Loucy (cell line): ENCODE measurements around the gene CEP76.

Experiments
- H2AFZ ChIP-seq: fragments of 200-600 bp; sonication (generic); 2 replicates; pipeline ENCODE4 v1.6.0; 2016; ENCODE audit warnings: antibody characterized with exemption, mild to moderate bottlenecking, low read length, moderate library complexity
- H3F3A ChIP-seq: fragments of 200-600 bp; 2 replicates; pipeline ENCODE4 v1.6.0; 2016; ENCODE audit warnings: antibody characterized with exemption, low read depth, mild to moderate bottlenecking
- H3K27me3 ChIP-seq: fragments of 200-600 bp; sonication (generic); 2 replicates; pipeline ENCODE4 v1.6.1; 2014; ENCODE audit warnings: low read length, mild to moderate bottlenecking; ENCODE audit not compliant: insufficient read depth, poor library complexity, severe bottlenecking
- H3K36me3 ChIP-seq: fragments of 200-600 bp; sonication (generic); 2 replicates; pipeline ENCODE4 v1.6.1; 2016; ENCODE audit warnings: low read length; ENCODE audit not compliant: insufficient read depth
- H3K4me1 ChIP-seq: fragments of 200-600 bp; sonication (generic); 2 replicates; pipeline ENCODE4 v1.5.1; 2014; ENCODE audit warnings: low read length, mild to moderate bottlenecking; ENCODE audit not compliant: insufficient read depth, poor library complexity, severe bottlenecking
- H3K4me2 ChIP-seq: fragments of 200-600 bp; sonication (generic); 2 replicates; pipeline ENCODE4 v1.6.0; 2014; ENCODE audit warnings: antibody characterized with exemption, low read length, low read depth, mild to moderate bottlenecking; ENCODE audit not compliant: poor library complexity, severe bottlenecking
- H3K4me3 ChIP-seq: fragments of 200-600 bp; sonication (generic); 2 replicates; pipeline ENCODE4 v1.5.1; 2014; ENCODE audit warnings: low read length, mild to moderate bottlenecking, mixed read lengths; ENCODE audit not compliant: poor library complexity, severe bottlenecking
- H3K79me2 ChIP-seq: fragments of 200-600 bp; sonication (generic); 2 replicates; pipeline ENCODE4 v1.6.1; 2014; ENCODE audit warnings: low read length; ENCODE audit not compliant: insufficient read depth
- H3K9ac ChIP-seq: fragments of 200-600 bp; sonication (generic); 2 replicates; pipeline ENCODE4 v1.6.0; 2014; ENCODE audit warnings: mild to moderate bottlenecking, low read depth, low read length, moderate library complexity; ENCODE audit not compliant: poor library complexity, severe bottlenecking
- H3K9me2 ChIP-seq: fragments of 200-600 bp; sonication (generic); replicated peaks from 2 replicates; pipeline ENCODE4 v1.6.1; 2016; ENCODE audit warnings: low read depth, low read length, mixed read lengths
- H3K9me3 ChIP-seq: fragments of 200-600 bp; sonication (generic); 2 replicates; pipeline ENCODE4 v1.6.1; 2014; ENCODE audit warnings: mild to moderate bottlenecking, antibody characterized with exemption, low read length, low read depth; ENCODE audit not compliant: insufficient read depth
- H4K20me1 ChIP-seq: fragments of 200-600 bp; sonication (generic); 2 replicates; pipeline ENCODE4 v1.6.0; 2014; ENCODE audit warnings: antibody characterized with exemption, low read length, mild to moderate bottlenecking; ENCODE audit not compliant: insufficient read depth, poor library complexity, severe bottlenecking
- EZH2phosphoT487 ChIP-seq: fragments of 200-600 bp; IDR thresholded peaks from 2 replicates; pipeline ENCODE4 v1.6.1; 2018; ENCODE audit warnings: antibody characterized with exemption, mild to moderate bottlenecking, moderate library complexity, borderline replicate concordance
- TF ChIP-seq, protein P1 (sequence below): fragments of 200-600 bp; sonication (generic); conservative IDR thresholded peaks from 2 replicates; pipeline ENCODE4 v1.5.1; 2014; ENCODE audit warnings: mild to moderate bottlenecking, antibody characterized with exemption, low read length

CEP76 gene

DNA sequence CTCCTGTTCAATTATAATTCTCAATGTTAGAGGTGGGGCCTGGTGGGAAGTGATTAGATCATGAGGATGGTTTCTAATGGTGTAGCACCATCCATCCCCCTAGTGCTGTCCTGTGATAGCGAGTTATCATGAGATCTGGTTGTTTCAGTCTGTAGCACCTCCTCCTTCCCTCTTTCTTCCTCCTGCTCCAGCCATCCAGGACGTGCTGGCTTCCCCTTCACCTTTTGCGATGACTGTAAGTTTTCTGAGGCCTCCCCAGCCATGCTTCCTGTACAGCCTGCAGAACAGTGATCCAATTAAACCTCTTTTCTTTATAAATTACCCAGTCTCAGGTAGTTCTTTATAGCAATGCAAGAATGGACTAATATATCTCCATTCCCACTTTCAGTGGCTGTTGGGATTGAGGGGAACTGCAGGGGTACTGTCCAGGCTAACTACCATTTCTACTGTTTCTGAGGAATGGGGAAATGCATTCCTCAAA, 63.8 kb downstream of the CEP76 start:
- Histone ChIP-seq H3K4me1 (no peaks in the 10 kb centered on the region), H3K4me3 (no peak overlapping the region), H3K9me3 (no peaks in the 10 kb centered on the region), H4K20me1 (no peaks in the 10 kb centered on the region), H3K79me2 (no peaks in the 10 kb centered on the region), H3K9me2 (no peaks in the 10 kb centered on the region), H3K27me3 (no peaks in the 10 kb centered on the region), H2AFZ (no peak overlapping the region), H3K9ac (no peak overlapping the region), H3K4me2 (no peak overlapping the region), H3F3A (no peaks in the 10 kb centered on the region), H3K36me3 (no peaks in the 10 kb centered on the region)
- TF ChIP-seq, protein P1, sequence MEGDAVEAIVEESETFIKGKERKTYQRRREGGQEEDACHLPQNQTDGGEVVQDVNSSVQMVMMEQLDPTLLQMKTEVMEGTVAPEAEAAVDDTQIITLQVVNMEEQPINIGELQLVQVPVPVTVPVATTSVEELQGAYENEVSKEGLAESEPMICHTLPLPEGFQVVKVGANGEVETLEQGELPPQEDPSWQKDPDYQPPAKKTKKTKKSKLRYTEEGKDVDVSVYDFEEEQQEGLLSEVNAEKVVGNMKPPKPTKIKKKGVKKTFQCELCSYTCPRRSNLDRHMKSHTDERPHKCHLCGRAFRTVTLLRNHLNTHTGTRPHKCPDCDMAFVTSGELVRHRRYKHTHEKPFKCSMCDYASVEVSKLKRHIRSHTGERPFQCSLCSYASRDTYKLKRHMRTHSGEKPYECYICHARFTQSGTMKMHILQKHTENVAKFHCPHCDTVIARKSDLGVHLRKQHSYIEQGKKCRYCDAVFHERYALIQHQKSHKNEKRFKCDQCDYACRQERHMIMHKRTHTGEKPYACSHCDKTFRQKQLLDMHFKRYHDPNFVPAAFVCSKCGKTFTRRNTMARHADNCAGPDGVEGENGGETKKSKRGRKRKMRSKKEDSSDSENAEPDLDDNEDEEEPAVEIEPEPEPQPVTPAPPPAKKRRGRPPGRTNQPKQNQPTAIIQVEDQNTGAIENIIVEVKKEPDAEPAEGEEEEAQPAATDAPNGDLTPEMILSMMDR: no peak
- TF ChIP-seq EZH2phosphoT487: no peak

DNA sequence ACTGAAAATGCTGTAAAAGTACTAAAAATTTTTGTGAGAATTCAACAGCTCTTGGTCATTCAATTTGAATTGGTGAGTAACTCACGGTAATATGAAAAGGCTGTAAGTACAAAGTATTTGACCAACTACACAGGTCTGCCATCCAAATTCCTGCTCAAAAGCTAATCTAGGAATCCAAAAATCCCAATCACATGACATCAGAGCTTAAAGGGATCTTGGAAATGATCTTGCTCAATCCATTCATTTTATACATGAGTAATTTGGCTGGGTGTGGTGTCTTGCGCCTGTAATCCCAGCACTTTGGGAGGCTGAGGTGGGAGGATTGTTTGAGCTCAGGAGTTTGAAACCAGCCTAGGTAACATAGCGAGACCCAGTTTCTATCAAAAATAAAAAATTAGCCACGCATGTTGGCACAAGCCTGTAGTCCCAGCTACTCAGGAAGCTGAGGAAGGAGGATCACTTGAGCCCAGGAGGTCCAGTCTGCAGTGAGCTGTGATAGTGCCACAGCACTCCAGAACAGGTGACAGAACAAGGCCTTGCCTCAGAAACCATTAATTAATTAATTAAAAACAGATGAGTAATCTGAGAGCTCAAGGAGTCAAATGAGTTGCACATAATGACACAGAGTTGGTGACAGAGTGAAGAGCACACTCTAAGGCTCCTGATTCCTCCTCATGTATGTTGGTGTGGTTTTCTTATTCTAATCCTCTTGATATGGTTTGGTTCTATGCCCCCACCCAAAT, 64.5 kb downstream of the CEP76 start:
- no peaks in the 10 kb centered on the region for H3K4me1 ChIP-seq
- no peaks in the 10 kb centered on the region for H3K36me3 ChIP-seq
- H3F3A ChIP-seq: no peaks in the 10 kb centered on the region
- H3K4me3 ChIP-seq: no peak overlapping the region
- H4K20me1 ChIP-seq: no peaks in the 10 kb centered on the region
- H3K9ac ChIP-seq: no peak overlapping the region
- no peaks in the 10 kb centered on the region for H3K79me2 ChIP-seq
- H3K9me3 ChIP-seq: no peaks in the 10 kb centered on the region
- H3K9me2 ChIP-seq: no peaks in the 10 kb centered on the region
- no peaks in the 10 kb centered on the region for H3K27me3 ChIP-seq
- TF ChIP-seq, protein P1: no peak
- TF ChIP-seq EZH2phosphoT487: no peak
- H3K4me2 ChIP-seq: no peak overlapping the region
- no peak overlapping the region for H2AFZ ChIP-seq

DNA sequence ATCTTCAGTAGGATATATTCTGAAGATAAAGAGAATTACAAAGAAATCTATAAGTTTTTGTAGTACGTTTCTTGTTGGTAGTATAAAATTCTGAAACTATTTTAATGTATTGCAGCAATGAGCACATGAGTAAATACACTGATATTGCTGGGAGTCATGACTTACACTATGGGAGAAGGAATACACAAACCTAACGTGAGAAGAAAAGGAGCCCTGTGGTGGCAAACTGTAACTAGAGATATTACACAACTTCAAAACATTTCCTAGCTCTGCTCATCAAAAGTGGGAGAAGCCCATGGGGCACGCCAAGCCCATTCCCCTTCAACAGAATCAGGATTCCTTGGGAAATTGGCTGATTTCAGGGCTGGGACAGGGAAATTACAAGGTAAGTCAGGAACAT, 65.1 kb downstream of the CEP76 start:
- no peaks in the 10 kb centered on the region for H3K9me3 ChIP-seq
- TF ChIP-seq EZH2phosphoT487: no peak
- TF ChIP-seq, protein P1: no peak
- H2AFZ ChIP-seq: no peak overlapping the region
- H3F3A ChIP-seq: no peaks in the 10 kb centered on the region
- H3K4me3 ChIP-seq: no peak overlapping the region
- no peaks in the 10 kb centered on the region for H4K20me1 ChIP-seq
- no peaks in the 10 kb centered on the region for H3K36me3 ChIP-seq
- H3K4me2 ChIP-seq: no peak overlapping the region
- no peak overlapping the region for H3K9ac ChIP-seq
- H3K27me3 ChIP-seq: no peaks in the 10 kb centered on the region
- no peaks in the 10 kb centered on the region for H3K79me2 ChIP-seq
- H3K9me2 ChIP-seq: no peaks in the 10 kb centered on the region
- H3K4me1 ChIP-seq: no peaks in the 10 kb centered on the region
